ENCODE data around the gene SDK1. TPM values are rescaled to one million over a fixed set of nuclear protein-coding genes. Genes with fewer than 3 reads are reported as not detected.

The SDK1 gene
- total and polyA plus RNA-seq, 2 of the 8 experiments (the other 6 are each of a cell fraction or from before 2014, with no cell fraction given) = 3.3 to 7.2 TPM

GRCh38 chr7:3446786-3447185 is 145.7 kb downstream of the SDK1 start:
- Histone ChIP-seq H4K5ac (ENCODE audit: insufficient read length, low read depth, low read length) (no peak overlapping the region), H4K91ac (replicated peaks; ENCODE audit: insufficient read length, low read length) (no peak overlapping the region), H2BK15ac (ENCODE audit: low read length) (no peak overlapping the region), H3K56ac (replicated peaks; ENCODE audit: insufficient read length, low read depth, low read length) (no peak overlapping the region), H3K27ac (ENCODE audit: low read depth, low read length) (no peak overlapping the region), H2BK5ac (ENCODE audit: low read depth, low read length) (no peak overlapping the region), H3K79me2 (ENCODE audit: control insufficient read depth in 1 of 2, insufficient read depth in 2 of 2, low read length in 2 of 2) (no peaks in the 10 kb centered on the region), H3K9ac (replicated peaks in 1 of 4; ENCODE audit: extremely low read depth in 1 of 4, low read depth in 3 of 4, low read length in 3 of 4) (no peak overlapping the region), H3K23me2 (ENCODE audit: low read depth, low read length) (no peaks in the 10 kb centered on the region; the same call in 1 of the 2 replicates), H2BK12ac (ENCODE audit: low read depth, low read length) (no peak overlapping the region), H3K4me1 (replicated peaks in 1 of 4; ENCODE audit: control insufficient read depth in 3 of 4, insufficient read depth in 4 of 4, low read length in 3 of 4) (peaks cover 0 to 2% (median 0%) of the 10 kb centered on the region in 4 experiments; a peak in 1 of 7 replicates), H2BK120ac (replicated peaks; ENCODE audit: low read depth, low read length) (no peak overlapping the region), H3K79me1 (ENCODE audit: low read depth, low read length) (no peaks in the 10 kb centered on the region), H3K18ac (ENCODE audit: extremely low read depth, low read length) (no peak overlapping the region), H2BK20ac (ENCODE audit: low read length) (no peak overlapping the region), H3K4ac (replicated peaks; ENCODE audit: insufficient read length, low read depth, low read length) (no peak overlapping the region), H3K4me3 (ENCODE audit: extremely low read depth in 1 of 4, insufficient read depth in 2 of 4, low read depth in 3 of 4, low read length in 4 of 4) (no peak overlapping the region), H4K8ac (ENCODE audit: extremely low read depth, insufficient read depth, low read length) (no peak overlapping the region), H3K27me3 (replicated peaks in 1 of 4; ENCODE audit: control insufficient read depth in 3 of 4, extremely low read depth in 1 of 4, insufficient read depth in 3 of 4, low read length in 3 of 4) (no peaks in the 10 kb centered on the region), H2AK5ac (ENCODE audit: low read depth, low read length) (no peak overlapping the region), H3K4me2 (ENCODE audit: insufficient read depth in 1 of 2, low read depth in 2 of 2, low read length in 2 of 2) (no peak overlapping the region), H3K23ac (ENCODE audit: insufficient read length) (no peak overlapping the region), H2AFZ (ENCODE audit: low read length) (no peak overlapping the region), H4K20me1 (replicated peaks in 1 of 2; ENCODE audit: control insufficient read depth in 1 of 2, insufficient read depth in 2 of 2, low read length in 2 of 2) (no peaks in the 10 kb centered on the region), H3K14ac (ENCODE audit: insufficient read length) (no peak overlapping the region), H3K36me3 (ENCODE audit: control insufficient read depth in 2 of 4, insufficient read depth in 4 of 4, low read length in 3 of 4) (no peaks in the 10 kb centered on the region), H3K9me3 (ENCODE audit: insufficient read depth in 2 of 2, low read depth in 1 of 2, low read length in 1 of 2) (peaks cover 0 to 3% of the 10 kb centered on the region in 2 experiments; a peak in 1 of 4 replicates)
- FAIRE-seq = no peak
- 93% methylated on average over 2 of the region's 2 CpGs; no CpG with 5 or more reads in 1 of the 2 experiments for WGBS, 2 experiments (ENCODE audit: extremely low coverage in 1 of 2, insufficient coverage in 1 of 2, insufficient read length in 1 of 2, insufficient replicate concordance in 2 of 2, low coverage in 1 of 2, low lambda C conversion rate in 2 of 2, missing lambda C conversion rate in 1 of 2)
- ChIA-PET CTCF (ENCODE audit: partially characterized antibody) (no interaction called here), POLR2A (ENCODE audit: partially characterized antibody) (no interaction called here)
- no peak for DNase-seq (ENCODE audit: low read depth in 1 of 2, low spot score in 2 of 2)
- TF ChIP-seq SIRT6 (IDR thresholded peaks at IDR 0.05; ENCODE audit: low read length) (no peak), SP2 (IDR thresholded peaks at IDR 0.05; ENCODE audit: low read length) (no peak)
